ENCODE measurements around the gene NTRK2.

NTRK2 gene

GRCh38 chr9:84947412-84947972 lies 278.0 kb downstream of the NTRK2 start:
- TF ChIP-seq CTCF (IDR thresholded peaks at IDR 0.05) = no peak
- no peaks in the 10 kb centered on the region for H3K9me3 ChIP-seq (ENCODE audit: control insufficient read depth, low read length)
- H3K4me1 ChIP-seq = no peaks in the 10 kb centered on the region
- H3K4me2 ChIP-seq (ENCODE audit: low read length) = no peak overlapping the region
- H3K4me3 ChIP-seq (ENCODE audit: low read depth, low read length) = no peak overlapping the region
- no peak overlapping the region for H3K9ac ChIP-seq
- no peak overlapping the region for H2AFZ ChIP-seq
- no peak overlapping the region for H3K27ac ChIP-seq
- no peaks in the 10 kb centered on the region for H3K27me3 ChIP-seq (ENCODE audit: control insufficient read depth, insufficient read depth, low read length)
- no peaks in the 10 kb centered on the region for H3K36me3 ChIP-seq (ENCODE audit: control insufficient read depth, insufficient read depth, low read length)
- no peaks in the 10 kb centered on the region for H3K79me2 ChIP-seq

- TF ChIP-seq CTCF (IDR thresholded peaks at IDR 0.05) = no peak
- no peak overlapping the region for H3K27ac ChIP-seq
- H3K79me2 ChIP-seq = no peaks in the 10 kb centered on the region
- H3K4me1 ChIP-seq = no peaks in the 10 kb centered on the region
- no peaks in the 10 kb centered on the region for H3K27me3 ChIP-seq (ENCODE audit: control insufficient read depth, insufficient read depth, low read length)
- H3K9ac ChIP-seq = no peak overlapping the region
- no peak overlapping the region for H3K4me3 ChIP-seq (ENCODE audit: low read depth, low read length)
- no peaks in the 10 kb centered on the region for H3K36me3 ChIP-seq (ENCODE audit: control insufficient read depth, insufficient read depth, low read length)
- H3K4me2 ChIP-seq (ENCODE audit: low read length) = no peak overlapping the region
- no peak overlapping the region for H2AFZ ChIP-seq
- no peaks in the 10 kb centered on the region for H3K9me3 ChIP-seq (ENCODE audit: control insufficient read depth, low read length)
These were observed 279.7 kb downstream of the NTRK2 start for GRCh38 chr9:84949258-84949657.

- Histone ChIP-seq H3K9ac (no peak overlapping the region), H3K9me3 (ENCODE audit: control insufficient read depth, low read length) (no peaks in the 10 kb centered on the region), H3K4me3 (ENCODE audit: low read depth, low read length) (no peak overlapping the region), H3K4me1 (no peaks in the 10 kb centered on the region), H3K79me2 (no peaks in the 10 kb centered on the region), H3K4me2 (ENCODE audit: low read length) (no peak overlapping the region), H3K27ac (no peak overlapping the region), H3K27me3 (ENCODE audit: control insufficient read depth, insufficient read depth, low read length) (no peaks in the 10 kb centered on the region), H3K36me3 (ENCODE audit: control insufficient read depth, insufficient read depth, low read length) (no peaks in the 10 kb centered on the region), H2AFZ (no peak overlapping the region)
- TF ChIP-seq CTCF (IDR thresholded peaks at IDR 0.05) = no peak
These were observed 280.4 kb downstream of the NTRK2 start for GRCh38 chr9:84949971-84950370.

GRCh38 chr9:84950879-84951811 lies 281.6 kb downstream of the NTRK2 start:
- no peaks in the 10 kb centered on the region for H3K9me3 ChIP-seq (ENCODE audit: control insufficient read depth, low read length)
- no peak for TF ChIP-seq CTCF (IDR thresholded peaks at IDR 0.05)
- H3K36me3 ChIP-seq (ENCODE audit: control insufficient read depth, insufficient read depth, low read length) = no peaks in the 10 kb centered on the region
- H3K4me2 ChIP-seq (ENCODE audit: low read length) = no peak overlapping the region
- H3K27me3 ChIP-seq (ENCODE audit: control insufficient read depth, insufficient read depth, low read length) = no peaks in the 10 kb centered on the region
- no peak overlapping the region for H3K9ac ChIP-seq
- H2AFZ ChIP-seq = no peak overlapping the region
- H3K4me1 ChIP-seq = no peaks in the 10 kb centered on the region
- no peaks in the 10 kb centered on the region for H3K79me2 ChIP-seq
- H3K27ac ChIP-seq = no peak overlapping the region
- no peak overlapping the region for H3K4me3 ChIP-seq (ENCODE audit: low read depth, low read length)
